GM10847 (cell line): ENCODE results near the gene ZNF827.

ENCODE experiments used
- POLR2A ChIP-seq: IDR thresholded peaks from 2 replicates; pipeline ENCODE4 v1.6.1; 2011; ENCODE audit not compliant: insufficient read length; ENCODE audit errors: extremely low read depth

Gene ZNF827

DNA sequence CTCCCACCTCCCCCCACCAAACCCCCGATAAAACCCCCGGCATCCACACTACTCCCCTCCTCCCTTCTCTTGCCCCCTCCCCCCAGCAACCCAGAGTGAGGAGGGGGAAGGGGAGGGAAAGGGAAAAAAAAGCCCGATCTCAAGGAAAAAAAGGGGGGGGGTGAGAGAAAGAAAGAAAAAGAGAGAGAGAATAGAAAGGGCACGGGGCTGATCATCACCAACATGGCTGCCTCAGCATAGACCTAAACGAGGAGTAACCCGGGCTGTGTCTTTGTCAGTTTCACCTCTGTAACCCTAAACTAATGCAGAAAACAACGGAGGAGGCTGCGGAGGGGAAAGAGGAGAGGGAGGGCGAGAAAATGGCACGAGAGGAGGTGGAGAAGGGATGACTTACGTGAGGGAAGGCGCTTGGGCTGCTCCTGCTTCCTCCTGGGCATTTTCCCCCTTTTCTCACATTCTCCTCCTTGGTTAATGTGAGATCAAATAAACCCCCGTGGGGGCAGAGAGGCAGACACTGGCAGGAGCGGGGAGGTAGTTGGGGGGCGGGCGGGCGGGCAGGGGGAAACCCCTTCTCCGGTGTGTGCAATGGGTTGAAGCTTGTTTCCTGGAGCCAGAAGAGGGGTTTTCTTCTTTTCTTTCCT lies 532 bp downstream of the ZNF827 start:
- TF ChIP-seq POLR2A: no peak

DNA sequence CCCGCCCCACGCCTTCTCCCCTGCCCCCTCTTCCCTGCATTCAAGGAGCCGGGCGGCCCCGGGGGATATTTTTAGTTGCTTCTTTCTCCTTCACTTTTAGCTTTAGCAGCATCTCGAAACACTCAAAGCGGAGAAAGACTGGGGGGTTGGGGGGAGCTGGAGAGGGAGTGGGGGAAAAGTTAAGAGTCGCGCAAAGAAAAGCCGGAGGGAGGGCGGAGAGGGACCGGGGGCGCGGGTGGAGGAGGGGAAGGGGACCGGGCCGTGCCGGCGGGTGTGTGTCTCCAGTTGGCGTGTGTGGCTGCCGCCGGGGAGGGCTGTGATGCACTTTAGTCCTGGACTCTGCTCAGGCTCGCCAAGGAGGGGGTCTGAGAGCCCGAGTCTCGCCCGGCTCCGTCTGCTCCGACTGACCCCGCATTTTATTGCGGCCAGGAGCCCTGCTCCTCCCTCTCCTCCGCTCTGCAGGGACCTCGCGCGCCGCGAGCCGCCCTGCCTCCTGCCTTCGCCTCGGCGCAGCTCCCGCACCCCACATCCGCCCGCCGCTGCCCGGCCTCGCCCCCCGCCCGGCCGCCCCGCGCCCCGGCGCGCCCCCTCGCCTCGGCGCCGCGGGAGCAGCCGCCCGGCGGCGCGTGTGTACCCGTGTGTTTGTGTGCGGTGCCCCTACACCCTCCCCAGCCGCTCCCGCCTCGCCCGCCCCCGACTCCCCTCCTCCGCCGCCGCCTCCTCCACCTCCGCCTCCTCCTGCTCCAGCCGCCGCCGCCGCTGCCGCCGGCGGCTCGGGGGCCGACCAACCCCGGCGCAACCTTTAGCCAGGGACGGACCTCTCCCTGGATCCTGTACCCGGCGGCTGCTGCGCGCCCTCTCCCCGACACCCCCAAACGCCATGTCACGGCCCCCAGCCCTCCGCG lies 1.4 kb downstream of the ZNF827 start:
- no peak for TF ChIP-seq POLR2A

DNA sequence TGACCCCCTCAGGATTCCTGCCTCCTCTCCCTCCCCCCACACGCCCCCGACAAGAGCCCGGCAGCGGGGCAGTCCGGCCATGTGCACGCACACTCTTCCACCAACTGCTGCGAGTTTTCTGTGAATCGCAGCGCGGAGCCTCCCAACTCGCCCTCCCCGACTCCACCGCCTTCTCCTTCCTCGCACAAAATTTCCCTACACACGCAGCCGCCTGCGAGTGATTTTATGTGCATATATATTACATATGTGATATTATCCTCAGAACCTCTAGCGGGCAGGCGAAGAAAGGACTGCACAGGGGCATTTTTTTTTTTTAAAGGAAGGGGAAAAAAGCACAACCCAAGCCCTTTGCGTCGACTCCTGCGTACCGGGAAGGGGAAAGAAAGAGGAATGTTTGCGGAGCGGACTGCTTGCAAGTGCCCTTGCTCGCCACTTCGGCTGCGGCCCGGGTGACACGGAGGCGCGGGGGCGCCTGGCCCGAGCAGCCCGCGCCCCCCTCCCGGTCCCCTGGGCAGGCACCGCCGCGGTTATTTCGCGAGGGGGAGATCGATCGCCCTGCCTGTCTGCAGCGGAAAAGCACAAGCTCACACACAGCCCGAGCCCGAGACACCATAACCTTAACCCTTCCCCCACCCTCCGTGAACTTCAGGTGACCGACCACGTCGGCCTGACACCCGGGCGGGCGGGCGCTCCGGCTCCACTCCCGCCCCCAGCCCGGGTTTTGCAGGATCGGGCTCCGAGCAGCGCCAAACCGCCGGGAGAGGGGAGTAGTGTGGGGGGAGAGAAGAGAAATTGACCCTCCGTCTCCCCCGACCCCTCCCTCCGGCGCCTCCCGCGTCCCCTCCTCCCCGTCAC lies 2.3 kb downstream of the ZNF827 start:
- TF ChIP-seq POLR2A: peak; percentile 21

DNA sequence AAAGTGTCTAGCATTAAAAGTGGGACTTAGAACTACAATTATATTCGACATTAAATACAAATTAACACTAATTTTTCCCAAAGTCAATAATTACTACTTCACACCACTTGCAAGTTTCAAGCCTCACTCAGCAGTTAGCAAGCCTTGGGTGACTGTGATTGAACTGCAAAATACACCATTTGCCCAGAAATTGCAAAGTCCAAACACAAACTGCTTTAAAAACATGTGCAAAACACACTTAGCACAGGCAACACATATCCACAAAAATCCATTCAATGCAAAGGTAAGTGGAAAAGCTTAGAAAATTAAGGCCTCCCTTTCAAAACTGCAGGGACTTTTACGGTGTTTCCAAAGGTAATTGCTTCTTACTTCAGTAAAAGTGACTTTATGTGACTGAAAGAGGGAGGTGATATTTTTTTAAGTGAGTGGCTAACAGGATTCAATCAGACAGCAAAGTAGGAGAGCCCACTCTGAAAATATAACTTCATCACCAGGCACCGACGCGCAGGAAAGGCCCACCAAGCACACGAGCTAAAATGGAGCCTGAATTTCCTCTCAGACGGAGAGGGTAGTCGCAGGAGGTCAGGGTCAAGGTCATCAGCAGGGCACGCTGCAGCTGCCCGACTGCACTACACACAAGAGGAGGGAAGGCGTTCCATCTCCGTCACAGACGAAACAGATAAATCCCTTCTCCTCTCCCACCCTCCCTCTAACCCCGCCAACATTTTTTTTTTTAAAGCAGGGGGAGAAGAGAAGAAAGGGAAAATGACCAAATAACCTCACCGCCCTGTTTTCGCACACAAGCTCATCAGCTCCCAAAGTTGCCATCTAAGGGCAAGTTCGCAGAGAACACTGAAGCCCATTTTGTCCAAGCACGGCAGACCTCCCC lies 3.1 kb downstream of the ZNF827 start:
- no peak for TF ChIP-seq POLR2A

DNA sequence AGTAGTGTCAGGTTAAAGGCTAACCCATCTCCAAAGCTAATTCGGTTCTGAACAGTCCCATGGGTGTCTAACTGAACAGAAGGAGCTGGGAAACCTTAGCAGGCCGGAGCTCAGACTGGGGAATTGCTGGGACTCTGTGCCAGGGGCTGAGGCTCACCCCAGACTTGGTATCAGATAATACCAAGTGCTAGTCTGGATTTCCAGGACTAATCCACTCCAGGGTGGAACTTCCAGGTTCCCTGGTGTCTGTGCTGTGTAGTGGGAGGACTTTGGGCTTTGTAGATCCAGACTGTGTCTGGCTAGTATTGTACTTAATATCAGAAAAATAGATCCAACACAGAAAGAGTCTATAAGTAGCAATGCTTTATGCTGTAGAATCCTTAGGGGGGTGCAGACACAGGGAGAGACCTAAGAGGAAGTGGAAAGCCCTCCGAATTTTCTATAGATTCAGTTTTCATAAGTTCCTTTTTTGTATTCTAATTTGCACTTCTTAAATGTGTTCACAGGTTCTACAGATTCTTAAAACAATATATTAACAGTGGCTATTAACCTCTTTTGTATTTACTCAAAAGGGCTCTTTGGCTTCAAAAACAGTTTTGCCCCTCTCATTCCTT lies 4.1 kb downstream of the ZNF827 start:
- no peak for TF ChIP-seq POLR2A

DNA sequence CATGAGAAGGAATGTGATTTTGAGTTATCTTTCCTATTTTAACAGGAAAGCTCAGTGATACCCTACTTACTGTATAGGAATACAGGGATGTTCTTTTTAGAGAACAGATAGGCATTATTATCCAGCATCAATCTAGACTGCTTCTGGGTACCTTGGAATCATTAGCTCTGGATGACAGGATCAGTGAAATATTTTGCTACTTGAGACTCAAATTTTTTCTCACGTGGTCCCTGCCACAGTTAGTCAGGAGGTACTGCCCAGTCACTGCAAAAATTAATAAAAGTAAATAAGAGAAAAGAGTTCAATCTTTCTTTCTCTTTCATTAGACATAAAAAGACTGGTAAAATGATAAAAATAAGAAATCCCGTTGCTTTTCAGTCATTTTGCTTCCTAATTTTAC lies 5.5 kb downstream of the ZNF827 start:
- TF ChIP-seq POLR2A: no peak

DNA sequence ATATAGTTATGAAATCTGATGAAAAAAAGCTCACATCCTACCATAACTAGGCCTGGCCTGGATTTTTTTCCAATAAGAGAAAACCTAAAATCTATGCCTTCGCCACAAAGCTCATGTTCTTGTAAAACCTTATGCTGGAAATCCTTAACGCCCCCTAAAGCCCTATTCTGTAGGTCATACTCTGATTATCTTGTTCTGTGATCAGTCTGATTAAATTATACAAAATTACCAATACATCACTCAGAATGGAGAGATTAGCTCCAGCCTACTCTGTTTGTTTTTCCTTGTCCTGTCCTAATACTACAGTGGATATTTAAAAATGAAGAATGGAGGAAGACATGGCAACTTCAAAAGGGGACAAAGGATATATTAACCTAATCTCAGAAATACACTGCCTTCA lies 7.2 kb downstream of the ZNF827 start:
- no peak for TF ChIP-seq POLR2A

- TF ChIP-seq POLR2A: no peak
These were observed 8.0 kb downstream of the ZNF827 start for GRCh38 chr4:145930592-145930991.

- TF ChIP-seq POLR2A: no peak
These were observed 9.0 kb downstream of the ZNF827 start for GRCh38 chr4:145929415-145930178.

DNA sequence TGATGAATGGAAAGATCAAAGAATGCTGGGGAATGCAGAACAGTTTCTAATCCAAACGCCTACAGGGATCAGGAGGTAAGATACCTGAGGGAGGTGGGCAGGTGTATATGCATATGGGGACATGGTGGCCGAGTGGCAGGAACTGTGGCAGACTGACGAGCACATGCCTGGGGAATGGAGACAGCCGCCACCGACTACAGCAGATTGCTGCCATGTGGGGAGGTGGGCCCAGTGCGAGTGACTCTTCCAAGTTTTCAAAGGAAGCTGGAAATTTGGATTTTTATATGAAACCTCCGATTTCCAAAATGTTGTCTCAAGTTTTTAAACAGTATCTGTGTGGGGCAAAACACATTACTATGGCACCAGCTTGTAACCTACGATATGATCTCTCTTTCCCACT lies 9.9 kb downstream of the ZNF827 start:
- no peak for TF ChIP-seq POLR2A

GRCh38 chr4:145927030-145927429 lies 11.6 kb downstream of the ZNF827 start:
- TF ChIP-seq POLR2A: no peak

DNA sequence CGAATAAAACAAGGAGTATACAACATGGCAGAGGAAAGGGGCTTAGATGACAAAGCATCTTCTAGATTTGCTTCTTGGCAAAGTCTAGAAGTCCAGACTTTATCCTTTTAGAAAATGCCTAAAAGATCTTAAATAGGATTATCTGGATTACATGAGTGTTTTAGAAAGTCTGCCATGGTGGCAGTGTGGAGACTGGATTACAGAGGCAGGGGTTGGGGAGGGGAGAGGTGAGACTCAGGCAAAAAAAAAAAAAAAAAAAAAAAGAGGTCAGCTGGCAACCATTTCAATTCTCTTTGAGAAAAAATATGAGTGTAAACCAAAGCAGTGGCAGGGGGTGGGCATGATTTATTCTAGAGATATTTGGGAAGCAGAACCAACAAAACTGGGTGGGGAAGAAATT lies 17.4 kb downstream of the ZNF827 start:
- no peak for TF ChIP-seq POLR2A

- no peak for TF ChIP-seq POLR2A
These were observed 18.4 kb downstream of the ZNF827 start for GRCh38 chr4:145920205-145920604.

DNA sequence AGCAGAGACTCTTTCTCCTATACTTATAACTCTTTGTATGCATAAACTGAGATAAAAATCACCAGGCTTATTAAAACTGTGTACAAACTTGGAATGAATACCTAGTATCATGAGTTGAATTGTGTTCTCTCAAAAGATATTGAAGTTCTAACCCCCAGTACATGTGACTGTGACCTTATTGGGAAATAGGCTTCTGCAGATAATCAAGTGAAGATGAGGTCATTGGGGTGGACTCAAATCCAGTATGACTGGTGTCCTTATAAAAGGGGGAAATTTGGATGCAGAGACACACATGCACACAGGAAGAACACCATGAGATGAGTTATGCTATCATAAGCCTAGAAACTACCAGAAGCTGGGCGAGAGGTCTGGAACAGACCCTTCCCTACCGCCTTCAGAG lies 26.2 kb downstream of the ZNF827 start:
- no peak for TF ChIP-seq POLR2A

- TF ChIP-seq POLR2A: no peak
These were observed 28.9 kb downstream of the ZNF827 start for GRCh38 chr4:145909773-145910172.
